Right lobe of liver (tissue), 6 donors: ENCODE results near the gene DOK6. TPM values are rescaled to one million over a fixed set of nuclear protein-coding genes. Genes with fewer than 3 reads are reported as not detected.

Experiments
- ATAC-seq, 4 donors: fragments of 200-7000 bp; cut with Tn5 transposase; one replicate each; pipeline ENCODE4 v1.9.1; 2020; ENCODE audit warnings: mild to moderate bottlenecking in 4 of 4, moderate library complexity in 4 of 4
- DNase-seq, 3 donors: peaks; one replicate each; pipeline ENCODE4 v3.0.0-alpha.2; 2020
- H3K27ac ChIP-seq, 3 donors: fragments of 200-600 bp; one replicate each; pipeline ENCODE4 v1.8.0; 2022
- H3K27me3 ChIP-seq, 2 donors: fragments of 200-600 bp; one replicate each; pipeline ENCODE4 v1.8.0; 2022
- H3K36me3 ChIP-seq, 4 donors: fragments of 200-600 bp; sonication (generic) in 1 of 4; one replicate each; pipeline versions ENCODE4 v1.5.1 to v1.8.0; 2017 to 2022; ENCODE audit warnings: control low read depth in 1 of 4
- H3K4me1 ChIP-seq, 4 donors: fragments of 200-600 bp; sonication (generic) in 1 of 4; one replicate each; pipeline versions ENCODE4 v1.5.1 to v1.8.0; 2017 to 2022; ENCODE audit warnings: control low read depth in 1 of 4
- H3K4me3 ChIP-seq, 3 donors: fragments of 200-600 bp; one replicate each; pipeline ENCODE4 v1.8.0; 2022
- H3K9me3 ChIP-seq, 4 donors: fragments of 200-600 bp; sonication (generic) in 1 of 4; one replicate each; pipeline versions ENCODE4 v1.5.1 to v1.8.0; 2017 to 2022; ENCODE audit warnings: control low read depth in 1 of 4
- POLR2A ChIP-seq: fragments of 450-650 bp; IDR thresholded peaks from one replicate; pipeline ENCODE4 v1.6.1; 2017; ENCODE audit warnings: antibody characterized with exemption, mild to moderate bottlenecking
- WGBS: methylation state at CpG from one replicate; pipeline ENCODE4 v1.1.6; 2018; ENCODE audit warnings: low coverage, low lambda C conversion rate; ENCODE audit not compliant: insufficient coverage; ENCODE audit errors: missing lambda C conversion rate; 5-methylcytosine and 5-hydroxymethylcytosine counted together
- intact Hi-C, 2 donors: fragments of 100-400 bp; cut with DNase I; formaldehyde crosslinking; loops; one replicate each; pipeline versions ENCODE4 v1.11.2 to v1.14.1; 2022
- total RNA-seq, 6 experiments: library from RNA; depleted of rRNA in 2 of 6; stranded (reverse); fragments of >200 nt in 2 of 6; fragmentation: NEBNext Ultra II Directional in 3 of 6; extraction: Animal tissue kit (Norgen Biotek cat#: 25700) in 3 of 6; gene quantifications; one replicate each; pipeline versions ENCODE4 v1.1.0 to v1.2.4, GENCODE V29; 2016 to 2023
- TF ChIP-seq, protein P1 (sequence below), 4 donors: fragments of 200-600 bp in 3 of 4; fragments of 450-650 bp in 1 of 4; IDR thresholded peaks; one replicate each; pipeline versions ENCODE4 v1.5.1 to v1.8.0; 2016 to 2022; ENCODE audit warnings: antibody characterized with exemption in 4 of 4, mild to moderate bottlenecking in 2 of 4
- donor health status: DM: no; HTN: yes; CAD: no.
- donor health status: DM: no; HTN: no; CAD: no.
- donor health status: DM: no; HTN: no; CAD: no.
- donor health status: DM: no; HTN: yes; CAD: no.
- donor health status: DM: no; HTN: yes; CAD: no.

Gene DOK6
- total RNA-seq, 6 experiments from 2014 or later = 0.37 to 2.9 (median 2.1) TPM; not detected in 1

DNA sequence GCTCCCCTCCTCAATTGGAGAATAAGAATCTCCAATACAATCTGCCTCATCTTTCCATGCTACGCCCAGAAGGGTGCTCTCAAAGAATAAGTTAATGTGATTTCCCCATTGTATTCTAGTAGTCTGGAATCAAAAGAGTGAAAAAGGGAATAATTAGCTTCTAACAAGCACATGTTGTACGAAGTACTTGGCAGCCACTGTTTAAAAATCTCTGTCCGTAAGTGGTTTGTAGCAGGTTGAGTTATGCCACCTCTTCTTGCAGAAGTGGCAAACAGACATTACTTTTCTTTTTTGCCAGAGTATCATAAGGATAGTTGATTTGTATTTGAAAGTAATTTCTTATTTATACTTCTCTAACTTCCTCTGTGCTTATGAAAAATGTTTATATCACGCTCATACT is 362.3 kb downstream of the DOK6 start:
- TF ChIP-seq POLR2A = no peak
- TF ChIP-seq, protein P1, sequence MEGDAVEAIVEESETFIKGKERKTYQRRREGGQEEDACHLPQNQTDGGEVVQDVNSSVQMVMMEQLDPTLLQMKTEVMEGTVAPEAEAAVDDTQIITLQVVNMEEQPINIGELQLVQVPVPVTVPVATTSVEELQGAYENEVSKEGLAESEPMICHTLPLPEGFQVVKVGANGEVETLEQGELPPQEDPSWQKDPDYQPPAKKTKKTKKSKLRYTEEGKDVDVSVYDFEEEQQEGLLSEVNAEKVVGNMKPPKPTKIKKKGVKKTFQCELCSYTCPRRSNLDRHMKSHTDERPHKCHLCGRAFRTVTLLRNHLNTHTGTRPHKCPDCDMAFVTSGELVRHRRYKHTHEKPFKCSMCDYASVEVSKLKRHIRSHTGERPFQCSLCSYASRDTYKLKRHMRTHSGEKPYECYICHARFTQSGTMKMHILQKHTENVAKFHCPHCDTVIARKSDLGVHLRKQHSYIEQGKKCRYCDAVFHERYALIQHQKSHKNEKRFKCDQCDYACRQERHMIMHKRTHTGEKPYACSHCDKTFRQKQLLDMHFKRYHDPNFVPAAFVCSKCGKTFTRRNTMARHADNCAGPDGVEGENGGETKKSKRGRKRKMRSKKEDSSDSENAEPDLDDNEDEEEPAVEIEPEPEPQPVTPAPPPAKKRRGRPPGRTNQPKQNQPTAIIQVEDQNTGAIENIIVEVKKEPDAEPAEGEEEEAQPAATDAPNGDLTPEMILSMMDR (IDR thresholded peaks at IDR 0.05) = no peak
- DNase-seq = no peak
- ATAC-seq = no peak

DNA sequence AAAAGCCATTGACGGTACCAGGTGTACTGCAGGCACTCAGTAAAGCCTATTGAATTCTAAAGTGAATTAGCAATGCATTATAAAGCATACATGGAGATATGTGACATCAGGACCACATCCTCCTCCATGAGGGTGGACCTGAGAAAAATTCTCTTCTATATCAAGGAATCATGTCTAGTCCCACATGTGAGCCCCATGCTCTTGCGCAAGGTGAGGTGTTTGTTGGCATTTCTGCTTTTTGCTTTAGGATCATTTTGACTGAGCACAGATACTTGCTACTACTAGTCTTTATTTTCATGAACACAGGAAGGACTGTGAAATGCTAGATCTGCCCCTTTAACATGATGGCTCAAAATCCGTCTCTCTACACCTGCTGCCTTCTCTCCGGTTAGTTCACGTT is 363.1 kb downstream of the DOK6 start:
- no peak for ATAC-seq
- Histone ChIP-seq H3K4me1 (no peaks in the 10 kb centered on the region), H3K27ac (no peak overlapping the region), H3K36me3 (no peaks in the 10 kb centered on the region), H3K9me3 (no peaks in the 10 kb centered on the region), H3K4me3 (no peak overlapping the region), H3K27me3 (no peaks in the 10 kb centered on the region)
- no peak for TF ChIP-seq POLR2A
- TF ChIP-seq, protein P1 (IDR thresholded peaks at IDR 0.05) = no peak
- WGBS = 92% methylated on average over 5 of the region's 5 CpGs
- DNase-seq = no peak
- intact Hi-C loops = no loop called here

More for the DNA sequence above, 362.3 kb downstream of the DOK6 start:
- Histone ChIP-seq H3K9me3 (no peaks in the 10 kb centered on the region), H3K36me3 (no peaks in the 10 kb centered on the region), H3K27me3 (no peaks in the 10 kb centered on the region), H3K4me1 (no peaks in the 10 kb centered on the region), H3K4me3 (no peak overlapping the region), H3K27ac (no peak overlapping the region)
- intact Hi-C loops = no loop called here
- 60% methylated on average over 4 of the region's 4 CpGs for WGBS

DNA sequence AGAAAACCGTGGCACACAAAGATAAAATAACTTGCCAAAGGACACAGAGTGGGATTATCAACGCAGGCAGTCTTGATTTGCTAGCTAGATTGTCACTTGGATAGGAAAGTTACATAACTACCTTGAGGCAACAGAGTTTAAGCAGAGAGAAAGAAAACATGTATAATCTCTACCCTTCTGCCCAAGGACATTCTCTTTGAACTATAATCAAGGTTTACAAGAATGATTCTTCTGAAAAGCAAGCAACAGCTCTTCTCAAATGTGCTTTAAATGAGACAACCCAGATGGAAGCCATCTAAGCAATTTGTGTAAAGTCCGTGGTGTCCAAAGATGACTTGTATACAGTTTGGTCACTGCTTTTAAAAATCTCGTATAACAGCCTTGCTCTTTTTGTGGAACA is 369.6 kb downstream of the DOK6 start:
- intact Hi-C loops = no loop called here
- Histone ChIP-seq H3K9me3 (no peaks in the 10 kb centered on the region), H3K27me3 (no peaks in the 10 kb centered on the region), H3K36me3 (no peaks in the 10 kb centered on the region), H3K4me3 (no peak overlapping the region), H3K27ac (no peak overlapping the region), H3K4me1 (no peaks in the 10 kb centered on the region)
- WGBS = 28% methylated on average over 4 of the region's 4 CpGs
- DNase-seq (no peak), ATAC-seq (no peak)
- TF ChIP-seq, protein P1 (IDR thresholded peaks at IDR 0.05) = no peak
- no peak for TF ChIP-seq POLR2A

DNA sequence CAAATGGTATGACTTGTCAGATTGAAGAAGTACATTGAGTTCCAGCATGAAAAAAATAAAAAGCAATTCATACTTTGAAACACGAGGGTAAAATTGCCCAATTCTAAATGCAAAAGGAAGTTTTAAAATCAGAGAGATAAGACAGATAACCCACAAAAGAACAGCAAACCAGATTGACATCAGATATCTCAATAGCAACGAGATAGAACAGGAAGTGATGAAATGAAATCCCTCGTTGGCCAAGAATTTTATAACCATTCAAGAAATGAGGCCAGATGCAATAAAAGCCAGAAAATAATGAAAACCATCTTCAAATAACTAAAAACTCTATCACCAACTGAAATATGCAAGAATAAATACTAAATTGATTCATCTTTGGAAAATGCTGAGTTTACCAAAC is 374.1 kb downstream of the DOK6 start:
- Histone ChIP-seq H3K9me3 (no peaks in the 10 kb centered on the region), H3K27me3 (no peaks in the 10 kb centered on the region), H3K4me1 (no peaks in the 10 kb centered on the region), H3K36me3 (no peaks in the 10 kb centered on the region), H3K4me3 (no peak overlapping the region), H3K27ac (no peak overlapping the region)
- ATAC-seq = no peak
- DNase-seq = no peak
- WGBS = 11% methylated on average over 3 of the region's 3 CpGs
- intact Hi-C loops = no loop called here
- TF ChIP-seq, protein P1 (IDR thresholded peaks at IDR 0.05) = no peak
- TF ChIP-seq POLR2A = no peak

DNA sequence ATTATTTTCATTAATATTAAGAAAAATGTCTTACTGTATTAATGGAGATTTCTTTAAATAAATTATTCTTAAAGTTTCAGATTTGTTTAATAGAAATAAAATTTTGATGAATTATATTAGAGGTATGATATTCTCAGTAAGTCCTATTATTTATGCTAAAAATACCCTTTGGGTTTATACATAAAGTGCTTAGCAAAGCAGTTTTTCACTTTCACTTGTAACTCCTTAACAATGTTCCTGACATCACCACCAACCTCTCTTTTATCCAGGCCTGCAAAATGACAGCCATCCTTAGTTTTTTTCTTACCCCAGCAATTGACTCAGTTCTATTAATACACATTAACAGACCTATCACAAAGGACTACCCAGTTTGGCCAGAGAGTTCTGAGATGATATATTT is 376.6 kb downstream of the DOK6 start:
- intact Hi-C loops = no loop called here
- no peak for DNase-seq
- TF ChIP-seq, protein P1 (IDR thresholded peaks at IDR 0.05) = no peak
- TF ChIP-seq POLR2A = no peak
- no peaks in the 10 kb centered on the region for H3K27me3 ChIP-seq
- ATAC-seq = no peak
- H3K27ac ChIP-seq = no peak overlapping the region
- H3K9me3 ChIP-seq = no peaks in the 10 kb centered on the region
- no peak overlapping the region for H3K4me3 ChIP-seq
- no peaks in the 10 kb centered on the region for H3K4me1 ChIP-seq
- H3K36me3 ChIP-seq = no peaks in the 10 kb centered on the region
